ENCODE results near the gene ALPI.
"Not testable (repeated sequence)": the region's sequence is repeated elsewhere in the genome, so short reads cannot be mapped to it uniquely, and the experiment has no call there.

Gene ALPI

DNA sequence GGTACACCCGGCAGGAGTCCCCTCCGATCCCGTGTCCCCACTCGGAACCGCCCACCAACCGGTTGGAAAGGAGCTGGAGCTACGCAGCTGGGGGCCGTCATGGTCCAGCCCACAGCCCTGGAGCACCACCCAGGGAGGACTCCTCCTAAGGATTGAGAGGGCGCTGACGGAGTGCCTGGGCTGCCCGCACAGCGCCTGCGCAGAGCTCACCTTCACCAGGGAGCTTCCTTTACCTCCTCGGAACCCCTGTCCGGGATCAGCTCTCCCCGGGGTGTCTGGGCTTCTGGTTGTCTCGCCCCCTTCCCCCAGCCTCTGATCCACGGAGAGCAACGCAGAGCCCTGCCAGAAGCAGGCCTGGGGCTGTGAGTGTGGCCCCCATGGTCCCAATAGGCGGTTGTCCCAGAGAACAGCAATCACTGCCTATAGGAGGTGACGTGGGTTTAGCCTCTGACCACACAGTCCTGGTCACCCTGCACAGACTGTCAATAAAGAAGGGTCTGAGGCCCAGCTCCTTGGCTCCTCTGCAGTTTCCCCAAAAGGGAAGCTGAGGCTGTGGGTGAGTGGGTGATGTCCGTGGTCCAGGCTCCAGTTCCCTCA is 34.7 kb upstream of the ALPI start:
- DNase-seq = no peak

- no peak for DNase-seq
These were observed 33.9 kb upstream of the ALPI start for GRCh38 chr2:232422051-232422450.

DNA sequence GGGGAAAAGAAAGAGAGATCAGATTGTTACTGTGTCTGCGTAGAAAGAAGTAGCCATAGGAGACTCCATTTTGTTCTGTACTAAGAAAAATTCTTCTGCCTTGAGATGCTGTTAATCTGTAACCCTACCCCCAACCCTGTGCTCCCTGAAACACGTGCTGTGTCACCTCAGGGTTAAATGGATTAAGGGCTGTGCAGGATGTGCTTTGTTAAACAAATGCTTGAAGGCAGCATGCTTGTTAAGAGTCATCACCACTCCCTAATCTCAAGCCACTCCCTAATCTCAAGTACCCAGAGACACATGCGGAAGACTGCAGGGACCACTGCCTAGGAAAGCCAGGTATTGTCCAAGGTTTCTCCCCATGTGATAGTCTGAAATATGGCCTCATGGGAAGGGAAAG is 33.0 kb upstream of the ALPI start:
- not testable (repeated sequence) for DNase-seq

DNA sequence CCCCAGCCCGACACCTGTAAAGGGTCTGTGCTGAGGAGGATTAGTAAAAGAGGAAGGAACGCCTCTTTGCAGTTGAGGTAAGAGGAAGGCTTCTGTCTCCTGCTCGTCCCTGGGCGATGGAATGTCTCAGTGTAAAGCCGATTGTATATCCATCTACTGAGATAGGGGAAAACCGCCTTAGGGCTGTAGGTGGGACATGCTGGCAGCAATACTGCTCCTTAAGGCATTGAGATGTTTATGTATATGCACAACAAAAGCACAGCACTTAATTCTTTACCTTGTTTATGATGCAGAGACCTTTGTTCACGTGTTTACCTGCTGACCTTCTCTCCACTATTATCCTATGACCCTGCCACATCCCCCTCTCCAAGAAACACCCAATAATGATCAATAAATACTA is 32.5 kb upstream of the ALPI start:
- not testable (repeated sequence) for DNase-seq

- DNase-seq = no peak
These were observed 24.0 kb upstream of the ALPI start for GRCh38 chr2:232431705-232432590.

GRCh38 chr2:232432598-232433184 is 23.3 kb upstream of the ALPI start:
- DNase-seq = no peak

DNA sequence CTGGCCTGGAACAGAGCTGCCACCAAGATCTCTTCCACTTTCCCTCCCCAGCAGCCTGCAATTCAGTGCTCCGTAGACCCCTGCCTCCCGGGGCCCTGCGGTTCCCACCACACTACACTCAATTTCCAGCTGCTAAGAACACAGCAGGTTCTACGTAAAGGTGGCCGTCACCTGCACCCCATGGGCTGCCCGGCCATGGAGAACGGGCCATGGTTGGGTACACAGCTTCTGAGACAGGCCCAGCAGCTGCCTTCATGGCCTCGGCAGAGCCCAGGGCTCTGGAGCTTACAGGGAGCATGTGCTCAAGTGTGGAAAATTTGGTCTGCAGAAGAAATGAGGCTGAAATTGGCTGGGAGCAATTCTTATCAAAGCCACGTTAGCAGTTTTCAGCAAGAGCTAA is 22.3 kb upstream of the ALPI start:
- peak; percentile 41 for DNase-seq

DNA sequence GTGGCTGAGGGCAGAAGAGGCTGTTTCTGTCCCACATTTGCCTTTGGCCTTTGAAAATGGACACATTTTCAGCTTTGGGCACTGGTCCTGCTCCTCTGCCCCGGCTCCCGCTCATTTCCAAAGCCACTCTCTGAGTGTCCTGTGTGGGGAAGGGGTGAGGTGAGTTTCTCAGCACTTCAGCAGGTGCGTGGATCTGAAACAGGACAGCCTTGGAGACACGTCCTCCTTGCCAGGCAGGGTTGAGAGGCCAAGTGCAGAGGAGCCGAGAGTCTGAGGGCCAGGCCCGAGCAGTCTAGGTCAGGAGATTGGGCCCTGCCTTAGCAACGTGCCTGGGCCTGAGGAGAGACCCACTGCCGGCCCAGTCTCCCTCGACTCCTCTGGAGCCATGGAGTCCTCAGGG is 21.9 kb upstream of the ALPI start:
- no peak for DNase-seq

- DNase-seq = no peak
These were observed 21.2 kb upstream of the ALPI start for GRCh38 chr2:232434563-232435374.

- no peak for DNase-seq
These were observed 20.6 kb upstream of the ALPI start for GRCh38 chr2:232435375-232435648.

DNA sequence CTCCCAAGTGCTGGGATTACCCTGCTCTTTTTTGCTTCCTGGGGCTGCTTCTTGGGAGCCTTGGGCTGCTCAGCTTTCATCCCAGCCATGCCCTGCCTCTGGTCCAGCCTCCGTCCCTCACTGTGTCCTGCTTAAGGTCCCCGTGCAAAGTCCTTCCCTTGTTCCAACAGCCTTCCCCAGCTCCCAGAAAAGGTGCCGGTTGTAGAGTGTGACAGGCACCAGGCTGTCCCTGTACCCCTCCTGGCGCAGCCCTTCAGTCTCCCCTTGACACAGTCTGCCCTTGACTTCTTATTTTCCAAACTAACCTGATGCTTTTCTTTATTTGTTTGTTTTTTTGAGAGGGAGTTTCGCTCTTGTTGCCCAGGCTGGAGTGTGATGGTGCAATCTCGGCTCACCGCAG is 20.1 kb upstream of the ALPI start:
- DNase-seq = no peak

- DNase-seq = no peak
These were observed 19.4 kb upstream of the ALPI start for GRCh38 chr2:232436381-232437194.

- no peak for DNase-seq
These were observed 18.8 kb upstream of the ALPI start for GRCh38 chr2:232437195-232437571.

- no peak for DNase-seq
These were observed 17.9 kb upstream of the ALPI start for GRCh38 chr2:232438091-232438490.

GRCh38 chr2:232438951-232439757 is 16.8 kb upstream of the ALPI start:
- no peak for DNase-seq

- DNase-seq = no peak
These were observed 16.2 kb upstream of the ALPI start for GRCh38 chr2:232439758-232440135.

- peak; percentile 12 for DNase-seq
These were observed 15.5 kb upstream of the ALPI start for GRCh38 chr2:232440220-232441018.

- no peak for DNase-seq
These were observed 14.8 kb upstream of the ALPI start for GRCh38 chr2:232441147-232441651.

GRCh38 chr2:232441922-232442321 is 14.0 kb upstream of the ALPI start:
- DNase-seq = not testable (repeated sequence)

DNA sequence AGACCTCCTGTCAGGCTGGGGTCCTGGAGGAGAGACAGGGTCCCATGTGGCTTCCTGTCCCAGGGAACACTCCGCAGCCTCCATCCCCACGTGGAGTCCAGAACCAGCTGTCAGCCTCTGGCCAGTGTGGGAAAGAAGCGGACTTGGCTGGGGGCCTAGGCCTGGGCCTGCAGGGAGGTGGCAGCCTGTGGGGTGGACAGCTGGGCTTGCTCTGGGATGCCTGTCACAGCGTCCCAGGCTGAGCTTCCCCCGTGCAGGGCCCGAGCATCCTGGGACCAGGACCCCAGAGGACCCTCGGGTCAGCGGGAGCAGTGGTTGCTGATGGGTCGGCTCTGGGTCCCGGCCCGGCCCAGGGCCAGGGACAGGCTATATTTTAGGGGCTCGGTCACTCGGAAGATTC is 13.5 kb upstream of the ALPI start:
- DNase-seq = not testable (repeated sequence)

- DNase-seq = not testable (repeated sequence)
These were observed 12.9 kb upstream of the ALPI start for GRCh38 chr2:232443047-232443446.
